ENCODE results near the gene NINJ2.

NINJ2 gene

DNA sequence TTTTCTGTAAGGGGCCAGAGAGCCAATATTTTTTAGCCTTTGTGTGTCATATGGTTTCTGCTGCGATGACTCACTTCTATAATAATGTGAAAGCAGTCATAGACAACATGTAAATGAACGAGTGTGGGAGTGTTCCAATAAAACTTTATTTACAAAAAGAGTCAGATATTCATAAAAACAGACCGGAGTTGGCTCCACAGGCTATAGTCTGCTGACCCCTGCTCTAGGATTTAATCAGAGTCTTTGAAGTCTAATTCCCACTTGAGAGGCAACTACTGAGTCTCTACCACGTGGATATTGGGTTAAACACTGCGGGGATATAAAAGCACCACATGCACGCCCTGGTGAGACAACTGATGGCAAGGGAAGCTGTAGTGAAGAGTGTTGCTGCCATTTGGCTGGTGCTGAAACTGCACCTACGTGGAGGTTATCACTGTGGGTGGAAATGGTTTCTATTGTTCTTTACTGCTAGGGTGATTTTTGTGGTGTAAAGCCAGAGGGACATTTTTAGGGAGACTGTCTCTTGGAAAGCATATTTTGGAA, 3.6 kb upstream of the NINJ2 start:
- TF ChIP-seq ZFX (IDR thresholded peaks at IDR 0.05), result no peak
- TF ChIP-seq, protein P1, sequence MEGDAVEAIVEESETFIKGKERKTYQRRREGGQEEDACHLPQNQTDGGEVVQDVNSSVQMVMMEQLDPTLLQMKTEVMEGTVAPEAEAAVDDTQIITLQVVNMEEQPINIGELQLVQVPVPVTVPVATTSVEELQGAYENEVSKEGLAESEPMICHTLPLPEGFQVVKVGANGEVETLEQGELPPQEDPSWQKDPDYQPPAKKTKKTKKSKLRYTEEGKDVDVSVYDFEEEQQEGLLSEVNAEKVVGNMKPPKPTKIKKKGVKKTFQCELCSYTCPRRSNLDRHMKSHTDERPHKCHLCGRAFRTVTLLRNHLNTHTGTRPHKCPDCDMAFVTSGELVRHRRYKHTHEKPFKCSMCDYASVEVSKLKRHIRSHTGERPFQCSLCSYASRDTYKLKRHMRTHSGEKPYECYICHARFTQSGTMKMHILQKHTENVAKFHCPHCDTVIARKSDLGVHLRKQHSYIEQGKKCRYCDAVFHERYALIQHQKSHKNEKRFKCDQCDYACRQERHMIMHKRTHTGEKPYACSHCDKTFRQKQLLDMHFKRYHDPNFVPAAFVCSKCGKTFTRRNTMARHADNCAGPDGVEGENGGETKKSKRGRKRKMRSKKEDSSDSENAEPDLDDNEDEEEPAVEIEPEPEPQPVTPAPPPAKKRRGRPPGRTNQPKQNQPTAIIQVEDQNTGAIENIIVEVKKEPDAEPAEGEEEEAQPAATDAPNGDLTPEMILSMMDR (conservative IDR thresholded peaks at IDR 0.05), result no peak
- no peak overlapping the region for H3K27ac ChIP-seq

GRCh38 chr12:666066-666465, 2.8 kb upstream of the NINJ2 start:
- no peak overlapping the region for H3K27ac ChIP-seq
- no peak for TF ChIP-seq ZFX (IDR thresholded peaks at IDR 0.05)
- TF ChIP-seq, protein P1 (conservative IDR thresholded peaks at IDR 0.05), result no peak

DNA sequence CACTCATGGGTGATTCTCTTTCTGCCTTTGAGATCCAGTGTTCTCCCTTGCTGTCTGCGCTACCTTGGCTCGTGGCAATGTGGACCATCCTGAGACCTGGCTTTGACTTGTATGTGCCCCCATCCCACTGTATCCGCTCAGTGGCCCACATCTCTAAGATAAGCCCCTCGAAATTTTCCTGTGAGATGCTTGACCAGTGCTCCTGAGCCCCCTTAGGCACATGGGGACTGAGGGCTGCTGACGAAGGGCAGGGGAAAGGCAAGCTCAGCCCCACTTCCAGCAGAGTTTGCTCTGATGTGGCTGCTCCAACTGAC, 1.5 kb upstream of the NINJ2 start:
- H3K27ac ChIP-seq, result no peak overlapping the region
- TF ChIP-seq ZFX (IDR thresholded peaks at IDR 0.05), result no peak
- TF ChIP-seq, protein P1 (conservative IDR thresholded peaks at IDR 0.05), result no peak

DNA sequence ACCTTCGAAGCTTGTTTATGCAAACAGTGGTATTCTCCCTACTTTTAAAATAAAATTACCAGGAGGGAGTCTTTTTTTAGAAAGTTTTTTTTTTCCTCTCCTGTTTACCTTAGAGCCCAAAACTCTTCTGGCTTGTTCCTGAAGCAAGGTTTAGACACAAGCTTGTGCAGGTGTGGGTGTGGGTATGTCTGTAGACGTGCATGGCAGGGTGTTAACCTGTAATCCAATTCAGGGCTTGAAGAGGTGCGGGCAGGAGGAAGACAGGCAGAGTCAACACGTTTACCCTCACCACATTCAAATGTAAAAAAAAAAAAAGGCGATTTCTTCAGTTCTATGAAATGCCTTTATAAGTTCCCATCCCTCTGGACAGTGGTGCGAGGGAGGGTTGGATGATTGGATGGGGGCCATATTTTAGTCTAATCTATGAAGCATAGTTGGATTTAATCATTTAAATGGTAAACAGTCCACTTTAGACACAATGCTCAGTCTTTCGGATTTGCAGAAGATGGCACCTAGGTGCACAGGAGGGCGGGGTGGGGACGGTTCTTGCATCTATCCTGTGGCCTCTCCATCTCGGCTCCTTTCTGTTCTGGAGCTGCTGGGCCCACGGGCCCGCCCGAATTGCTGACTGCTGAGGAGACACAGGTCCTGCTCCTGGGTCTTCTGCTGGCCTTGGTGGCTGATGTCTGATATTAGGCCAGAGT, 982 bp upstream of the NINJ2 start:
- TF ChIP-seq, protein P1 (conservative IDR thresholded peaks at IDR 0.05), result no peak
- TF ChIP-seq ZFX (IDR thresholded peaks at IDR 0.05), result no peak
- H3K27ac ChIP-seq, result no peak overlapping the region

- no peak overlapping the region for H3K27ac ChIP-seq
- TF ChIP-seq, protein P1 (conservative IDR thresholded peaks at IDR 0.05), result no peak
- TF ChIP-seq ZFX (IDR thresholded peaks at IDR 0.05), result no peak
Measured at GRCh38 chr12:662566-663292, 516 bp downstream of the NINJ2 start.

GRCh38 chr12:661720-662486, 1.3 kb downstream of the NINJ2 start:
- TF ChIP-seq, protein P1 (conservative IDR thresholded peaks at IDR 0.05), result no peak
- no peak for TF ChIP-seq ZFX (IDR thresholded peaks at IDR 0.05)
- no peak overlapping the region for H3K27ac ChIP-seq
